Type B pancreatic cell (in vitro differentiated cells): ENCODE measurements around the gene FRMD7. TPM values are rescaled to one million over a fixed set of nuclear protein-coding genes. Genes with fewer than 3 reads are reported as not detected.
"Not testable (repeated sequence)": the region's sequence is repeated elsewhere in the genome, so short reads cannot be mapped to it uniquely, and the experiment has no call there.

Experiments
- DNase-seq: peaks from one replicate; pipeline ENCODE4 v3.0.0; 2021; ENCODE audit warnings: mixed read lengths; ENCODE audit not compliant: unreplicated experiment; ENCODE audit errors: extremely low spot score
- H3K27ac Mint-ChIP-seq: 2 replicates; pipeline ENCODE4 v1.8.0; 2021; ENCODE audit warnings: mild to moderate bottlenecking, mixed read lengths
- H3K27me3 Mint-ChIP-seq: 2 replicates; pipeline ENCODE4 v1.8.0; 2021; ENCODE audit warnings: mixed read lengths
- H3K36me3 Mint-ChIP-seq: 2 replicates; pipeline ENCODE4 v1.8.0; 2021; ENCODE audit warnings: mixed read lengths
- H3K4me1 Mint-ChIP-seq: one replicate; pipeline ENCODE4 v1.8.0; 2021; ENCODE audit warnings: mixed read lengths; ENCODE audit not compliant: unreplicated experiment
- H3K4me3 Mint-ChIP-seq: 2 replicates; pipeline ENCODE4 v1.8.0; 2021; ENCODE audit warnings: mild to moderate bottlenecking, mixed read lengths
- H3K9me3 Mint-ChIP-seq: 2 replicates; pipeline ENCODE4 v1.8.0; 2021; ENCODE audit warnings: mixed read lengths
- CTCF ChIP-seq: fragments of 200-600 bp; sonication (generic); conservative IDR thresholded peaks from 2 replicates; pipeline ENCODE4 v1.5.0; 2021; ENCODE audit warnings: antibody characterized with exemption, mild to moderate bottlenecking
- total RNA-seq: library from RNA; stranded (reverse); gene quantifications from 2 replicates; pipeline ENCODE4 v1.2.1, GENCODE V29; 2021; ENCODE audit warnings: low replicate concordance

Gene FRMD7
- total RNA-seq, 1 donor from 2014 or later = 0.14 TPM

GRCh38 chrX:132107291-132107690 is 20.5 kb downstream of the FRMD7 start:
- no peak for DNase-seq
- TF ChIP-seq CTCF = no peak
- no peak overlapping the region for H3K4me3 Mint-ChIP-seq
- no peak overlapping the region for H3K27ac Mint-ChIP-seq
- H3K4me1 Mint-ChIP-seq = peaks cover 6% of the 10 kb centered on the region
- no peaks in the 10 kb centered on the region for H3K36me3 Mint-ChIP-seq
- H3K9me3 Mint-ChIP-seq = no peaks in the 10 kb centered on the region
- H3K27me3 Mint-ChIP-seq = no peaks in the 10 kb centered on the region

DNA sequence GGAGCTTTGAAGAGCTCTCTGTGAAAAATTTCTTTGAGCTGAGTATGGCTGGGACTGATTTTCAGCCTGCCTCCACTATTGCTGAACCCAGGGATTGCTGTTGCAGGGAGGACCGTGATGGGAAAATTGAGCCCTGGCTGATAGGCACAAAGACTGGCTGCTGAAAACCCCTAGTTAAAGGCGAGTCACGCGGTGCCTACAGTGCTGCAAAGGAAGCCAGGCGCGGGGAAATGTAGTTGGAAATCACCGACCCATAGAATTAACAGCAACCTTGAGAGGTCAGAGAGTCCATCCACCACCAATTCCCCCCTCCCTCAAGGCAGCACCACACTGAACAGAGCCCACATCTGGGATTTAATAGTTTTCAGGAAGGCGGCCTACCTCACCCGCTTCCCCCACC is 26.0 kb downstream of the FRMD7 start:
- DNase-seq = no peak
- Mint-ChIP-seq H3K27ac (no peak overlapping the region), H3K27me3 (no peaks in the 10 kb centered on the region), H3K4me1 (peaks cover 8% of the 10 kb centered on the region), H3K4me3 (no peak overlapping the region), H3K36me3 (no peaks in the 10 kb centered on the region), H3K9me3 (no peaks in the 10 kb centered on the region)
- TF ChIP-seq CTCF = no peak

DNA sequence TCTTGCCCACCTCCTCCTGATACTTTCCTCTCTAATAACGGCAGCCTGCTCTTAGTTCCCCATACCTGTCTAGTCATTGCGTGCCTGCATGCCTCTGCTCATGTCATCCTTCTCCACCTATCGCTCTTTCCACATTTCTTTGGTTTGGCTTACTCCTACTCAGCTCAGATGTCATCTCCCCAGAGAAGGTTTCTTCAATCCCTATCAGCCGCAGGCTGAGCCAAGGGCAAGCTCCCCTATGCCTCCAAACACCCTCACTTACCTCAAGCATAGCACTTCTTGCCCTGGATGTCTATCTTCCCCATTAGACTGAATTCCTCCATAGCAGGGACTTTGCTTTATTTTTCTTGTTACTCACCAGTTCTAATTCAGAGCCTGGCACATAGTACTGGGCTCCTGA is 26.6 kb downstream of the FRMD7 start:
- no peaks in the 10 kb centered on the region for H3K36me3 Mint-ChIP-seq
- no peak overlapping the region for H3K4me3 Mint-ChIP-seq
- DNase-seq = no peak
- TF ChIP-seq CTCF = no peak
- peaks cover 8% of the 10 kb centered on the region for H3K4me1 Mint-ChIP-seq
- H3K27me3 Mint-ChIP-seq = no peaks in the 10 kb centered on the region
- H3K9me3 Mint-ChIP-seq = no peaks in the 10 kb centered on the region
- no peak overlapping the region for H3K27ac Mint-ChIP-seq

- not testable (repeated sequence) for H3K4me1 Mint-ChIP-seq, H3K27ac Mint-ChIP-seq, H3K4me3 Mint-ChIP-seq, H3K9me3 Mint-ChIP-seq, DNase-seq, H3K27me3 Mint-ChIP-seq, H3K36me3 Mint-ChIP-seq
Measured at GRCh38 chrX:132098704-132099103, 29.1 kb downstream of the FRMD7 start.

DNA sequence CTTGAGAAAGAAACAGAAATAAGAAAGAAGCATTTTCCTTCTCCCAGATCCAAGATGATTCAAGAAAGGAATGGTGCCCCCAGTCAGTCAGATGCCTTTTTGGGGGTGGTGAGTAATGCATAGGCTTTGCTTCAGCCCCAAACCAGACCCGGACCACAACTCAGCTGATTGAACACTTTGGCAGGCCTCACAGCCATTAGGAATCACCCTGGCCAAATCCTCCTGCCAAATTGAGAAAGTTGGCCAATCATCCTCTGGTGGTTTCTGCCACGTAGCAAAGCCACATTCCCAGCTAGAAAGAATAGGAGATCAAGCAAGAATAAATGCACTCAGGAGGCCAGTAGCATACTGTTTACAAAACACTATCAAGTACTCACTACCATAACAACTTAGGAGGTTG is 33.7 kb downstream of the FRMD7 start:
- no peaks in the 10 kb centered on the region for H3K27me3 Mint-ChIP-seq
- H3K27ac Mint-ChIP-seq = no peak overlapping the region
- H3K36me3 Mint-ChIP-seq = no peaks in the 10 kb centered on the region
- DNase-seq = no peak
- H3K4me3 Mint-ChIP-seq = no peak overlapping the region
- H3K4me1 Mint-ChIP-seq = peaks cover 20% of the 10 kb centered on the region
- H3K9me3 Mint-ChIP-seq = no peaks in the 10 kb centered on the region
- TF ChIP-seq CTCF = no peak

DNA sequence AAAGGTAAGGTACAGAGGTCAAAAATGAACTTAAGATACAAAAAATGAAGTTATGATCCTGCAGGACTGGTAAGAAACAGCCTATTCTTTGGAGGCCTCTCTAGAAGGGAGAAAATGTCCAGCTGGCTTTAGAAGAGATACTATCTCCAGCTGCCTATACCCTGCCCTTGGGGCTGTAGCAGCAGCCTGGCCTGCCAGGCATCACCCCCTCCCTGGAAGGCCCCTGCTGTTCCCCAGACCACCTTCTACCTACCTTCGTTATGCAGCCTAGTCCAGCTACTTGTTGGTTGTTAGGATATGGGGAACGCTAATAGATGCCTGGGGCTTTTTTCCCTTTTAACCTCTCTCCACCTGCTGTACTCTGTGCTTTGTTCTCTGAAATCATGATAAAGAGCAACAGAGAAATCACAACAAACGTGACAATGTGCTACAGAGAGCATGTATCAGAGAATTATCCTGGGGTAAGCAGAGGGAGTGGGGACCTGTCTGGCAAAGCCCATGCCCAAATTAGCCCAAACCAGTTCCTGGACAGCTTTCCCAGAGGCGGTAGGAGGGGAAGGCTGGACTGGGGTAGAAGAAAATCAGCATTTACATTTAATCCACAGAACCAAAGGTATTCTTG is 34.5 kb downstream of the FRMD7 start:
- no peak for TF ChIP-seq CTCF
- Mint-ChIP-seq H3K27ac (peak overlapping the region; percentile 14), H3K4me3 (no peak overlapping the region), H3K36me3 (no peaks in the 10 kb centered on the region), H3K27me3 (no peaks in the 10 kb centered on the region), H3K9me3 (no peaks in the 10 kb centered on the region), H3K4me1 (peaks cover 15% of the 10 kb centered on the region)
- DNase-seq = no peak
